T-cell (primary cell): Measurements from ENCODE around the gene KCNMA1. TPM values are rescaled to one million over a fixed set of nuclear protein-coding genes. Genes with fewer than 3 reads are reported as not detected.

Experiments
- ATAC-seq, 4 experiments: fragments of 200-7000 bp in 3 of 4; fragments of 150-1000 bp in 1 of 4; cut with Tn5 transposase; replicated peaks in 1 of 4; 1 replicate in 3 of 4; 2 replicates in 1 of 4; pipeline ENCODE4 v1.10.0; 2021; ENCODE audit warnings: moderate library complexity in 3 of 4, mild to moderate bottlenecking in 2 of 4, moderate number of reproducible peaks in 1 of 4
- CTCF ChIA-PET, 2 donors: fragments of 300-600 bp; sonication (Branson Sonifier 250); formaldehyde crosslinking; loops; one replicate each; lab custom pipeline; 2022; ENCODE audit warnings: antibody characterized with exemption in 2 of 2; lab: Charles Lee
- POLR2A ChIA-PET, 2 donors: fragments of 300-600 bp; sonication (Branson Sonifier 250); formaldehyde crosslinking; loops; one replicate each; lab custom pipeline; 2022; ENCODE audit warnings: antibody characterized with exemption in 2 of 2; lab: Charles Lee
- DNase-seq, 35 experiments: peaks; one replicate each; pipeline versions ENCODE4 v3.0.0 to v3.0.0-alpha.2; 2013 to 2023
- H3K27ac ChIP-seq: one replicate; pipeline ENCODE4 v1.5.1; 2013; ENCODE audit warnings: low read length
- H3K27me3 ChIP-seq, 2 experiments: replicated peaks in 1 of 2; 1 replicate in 1 of 2; 2 replicates in 1 of 2; pipeline versions ENCODE4 v1.6.1 to v1.7.0; 2013; ENCODE audit warnings: low read length in 1 of 2, mixed read lengths in 1 of 2; ENCODE audit not compliant: control insufficient read depth in 2 of 2, insufficient read depth in 2 of 2; ENCODE audit errors: extremely low read depth in 1 of 2
- H3K36me3 ChIP-seq, 2 donors: 1 replicate in 1 of 2; 2 replicates in 1 of 2; pipeline versions ENCODE4 v1.6.1 to v1.7.0; 2013; ENCODE audit warnings: low read length in 1 of 2; ENCODE audit not compliant: control insufficient read depth in 2 of 2, insufficient read depth in 1 of 2; ENCODE audit errors: extremely low read depth in 1 of 2
- H3K4me1 ChIP-seq, 2 experiments: 1 replicate in 1 of 2; 2 replicates in 1 of 2; pipeline versions ENCODE4 v1.6.1 to v1.7.0; 2013; ENCODE audit warnings: low read length in 2 of 2, mixed read lengths in 1 of 2; ENCODE audit not compliant: insufficient read depth in 2 of 2, control insufficient read depth in 1 of 2; ENCODE audit errors: extremely low read depth in 1 of 2
- H3K4me3 ChIP-seq, 2 donors: 1 replicate in 1 of 2; 2 replicates in 1 of 2; pipeline versions ENCODE4 v1.5.1 to v1.7.0; 2013; ENCODE audit warnings: mild to moderate bottlenecking in 2 of 2, low read length in 1 of 2, moderate library complexity in 1 of 2; ENCODE audit not compliant: control insufficient read depth in 1 of 2; ENCODE audit errors: extremely low read depth in 1 of 2
- H3K9me3 ChIP-seq: 2 replicates; pipeline ENCODE4 v1.7.0; 2013
- H3K27ac Mint-ChIP-seq, 2 donors: one replicate each; pipeline ENCODE4 v1.8.0; 2020 to 2021; ENCODE audit warnings: mild to moderate bottlenecking in 2 of 2, mixed read lengths in 2 of 2
- H3K27me3 Mint-ChIP-seq, 2 donors: one replicate each; pipeline ENCODE4 v1.8.0; 2021 to 2022; ENCODE audit warnings: mixed read lengths in 2 of 2
- H3K36me3 Mint-ChIP-seq: one replicate; pipeline ENCODE4 v1.8.0; 2021; ENCODE audit warnings: mixed read lengths
- H3K4me1 Mint-ChIP-seq, 3 donors: one replicate each; pipeline ENCODE4 v1.8.0; 2020 to 2022; ENCODE audit warnings: mixed read lengths in 3 of 3, mild to moderate bottlenecking in 1 of 3
- H3K4me3 Mint-ChIP-seq, 3 donors: one replicate each; pipeline ENCODE4 v1.8.0; 2020 to 2022; ENCODE audit warnings: mild to moderate bottlenecking in 3 of 3, mixed read lengths in 3 of 3, moderate library complexity in 3 of 3
- H3K9me3 Mint-ChIP-seq, 3 donors: one replicate each; pipeline ENCODE4 v1.8.0; 2020 to 2022; ENCODE audit warnings: mixed read lengths in 3 of 3
- WGBS: methylation state at CpG from one replicate; pipeline ENCODE4 v1.1.5; 2013; ENCODE audit warnings: missing lambda C conversion rate; ENCODE audit not compliant: insufficient coverage; 5-methylcytosine and 5-hydroxymethylcytosine counted together
- total RNA-seq, 35 experiments: library from RNA in 6 of 35; stranded (reverse) in 6 of 35; fragments of 120-200 nt in 1 of 35; gene quantifications; one replicate each; pipeline versions ENCODE4 v1.2.1 to v1.2.4 and lab custom pipeline; 2013 to 2026

KCNMA1 gene
- total RNA-seq, 5 donors from 2014 or later (not counting 1 experiment from before 2014, with no cell fraction given) = 0.14 to 1.6 (median 0.60) TPM

- H3K4me1 Mint-ChIP-seq = no peaks in the 10 kb centered on the region
- peaks cover 0 to 17% of the 10 kb centered on the region in 2 experiments for H3K27me3 ChIP-seq
- no peak for ATAC-seq
- H3K9me3 Mint-ChIP-seq = no peaks in the 10 kb centered on the region
- no peak overlapping the region for H3K4me3 ChIP-seq
- H3K4me1 ChIP-seq = no peaks in the 10 kb centered on the region
- no peaks in the 10 kb centered on the region for H3K9me3 ChIP-seq
- no peak overlapping the region for H3K27ac Mint-ChIP-seq
- no peaks in the 10 kb centered on the region for H3K36me3 ChIP-seq
- POLR2A ChIA-PET = no interaction called here
- H3K36me3 Mint-ChIP-seq = no peaks in the 10 kb centered on the region
- H3K27ac ChIP-seq = no peak overlapping the region
- CTCF ChIA-PET = no interaction called here
- DNase-seq = no peak
- H3K4me3 Mint-ChIP-seq = no peak overlapping the region
- peaks cover 0 to 7% of the 10 kb centered on the region in 2 donors for H3K27me3 Mint-ChIP-seq
Measured at GRCh38 chr10:77497748-77498147, 139.9 kb downstream of the KCNMA1 start.

GRCh38 chr10:77496941-77497420, 140.6 kb downstream of the KCNMA1 start:
- CTCF ChIA-PET = interaction anchor here in 1 of 2 donors (0.7 kb wide), 1 partner anchor 292 kb away, joined by 8 read pairs; no protein-coding TSS in a partner anchor
- Histone ChIP-seq H3K36me3 (no peaks in the 10 kb centered on the region), H3K4me3 (no peak overlapping the region), H3K4me1 (no peaks in the 10 kb centered on the region), H3K27ac (no peak overlapping the region), H3K9me3 (no peaks in the 10 kb centered on the region), H3K27me3 (peaks cover 0 to 17% of the 10 kb centered on the region in 2 experiments)
- no peak overlapping the region for H3K27ac Mint-ChIP-seq
- 87% methylated on average over 3 of the region's 3 CpGs for WGBS
- no peak for ATAC-seq
- no peak for DNase-seq
- POLR2A ChIA-PET = no interaction called here
- no peaks in the 10 kb centered on the region for H3K4me1 Mint-ChIP-seq
- H3K27me3 Mint-ChIP-seq = peaks cover 4 to 7% of the 10 kb centered on the region in 2 donors
- H3K36me3 Mint-ChIP-seq = no peaks in the 10 kb centered on the region
- no peaks in the 10 kb centered on the region for H3K9me3 Mint-ChIP-seq
- no peak overlapping the region for H3K4me3 Mint-ChIP-seq

GRCh38 chr10:77494756-77495541, 142.7 kb downstream of the KCNMA1 start:
- ATAC-seq (no peak), DNase-seq (no peak)
- H3K27me3 Mint-ChIP-seq = peaks cover 4 to 5% of the 10 kb centered on the region in 2 donors
- 91% methylated on average over 8 of the region's 12 CpGs for WGBS
- H3K9me3 Mint-ChIP-seq = no peaks in the 10 kb centered on the region
- no peaks in the 10 kb centered on the region for H3K4me1 Mint-ChIP-seq
- POLR2A ChIA-PET = no interaction called here
- CTCF ChIA-PET = no interaction called here
- no peak overlapping the region for H3K27ac Mint-ChIP-seq
- Histone ChIP-seq H3K9me3 (no peaks in the 10 kb centered on the region), H3K27me3 (peaks cover 0 to 11% of the 10 kb centered on the region in 2 experiments), H3K36me3 (no peaks in the 10 kb centered on the region), H3K4me3 (no peak overlapping the region), H3K27ac (no peak overlapping the region), H3K4me1 (no peaks in the 10 kb centered on the region)
- no peak overlapping the region for H3K4me3 Mint-ChIP-seq
- no peaks in the 10 kb centered on the region for H3K36me3 Mint-ChIP-seq

GRCh38 chr10:77494327-77494726, 143.3 kb downstream of the KCNMA1 start:
- H3K9me3 Mint-ChIP-seq = no peaks in the 10 kb centered on the region
- Histone ChIP-seq H3K4me3 (no peak overlapping the region), H3K4me1 (no peaks in the 10 kb centered on the region), H3K27ac (no peak overlapping the region), H3K27me3 (peaks cover 0 to 11% of the 10 kb centered on the region in 2 experiments), H3K9me3 (no peaks in the 10 kb centered on the region), H3K36me3 (no peaks in the 10 kb centered on the region)
- H3K4me3 Mint-ChIP-seq = no peak overlapping the region
- no peaks in the 10 kb centered on the region for H3K4me1 Mint-ChIP-seq
- DNase-seq (no peak), ATAC-seq (no peak)
- H3K27me3 Mint-ChIP-seq = peaks cover 4 to 5% of the 10 kb centered on the region in 2 donors
- H3K27ac Mint-ChIP-seq = no peak overlapping the region
- POLR2A ChIA-PET = no interaction called here
- 76% methylated on average over 3 of the region's 6 CpGs for WGBS
- CTCF ChIA-PET = no interaction called here
- no peaks in the 10 kb centered on the region for H3K36me3 Mint-ChIP-seq

GRCh38 chr10:77493851-77494261, 143.8 kb downstream of the KCNMA1 start:
- Histone ChIP-seq H3K9me3 (no peaks in the 10 kb centered on the region), H3K4me3 (no peak overlapping the region), H3K27me3 (peaks cover 0 to 11% of the 10 kb centered on the region in 2 experiments), H3K4me1 (no peaks in the 10 kb centered on the region), H3K27ac (no peak overlapping the region), H3K36me3 (no peaks in the 10 kb centered on the region)
- ChIA-PET POLR2A (no interaction called here), CTCF (no interaction called here)
- Mint-ChIP-seq H3K9me3 (no peaks in the 10 kb centered on the region), H3K4me1 (no peaks in the 10 kb centered on the region), H3K36me3 (no peaks in the 10 kb centered on the region), H3K27ac (no peak overlapping the region), H3K4me3 (no peak overlapping the region), H3K27me3 (peaks cover 4 to 5% of the 10 kb centered on the region in 2 donors)
- ATAC-seq = no peak
- 54% methylated on average over 2 of the region's 8 CpGs for WGBS
- no peak for DNase-seq

GRCh38 chr10:77493239-77493806, 144.3 kb downstream of the KCNMA1 start:
- Mint-ChIP-seq H3K27ac (no peak overlapping the region), H3K36me3 (no peaks in the 10 kb centered on the region), H3K4me3 (no peak overlapping the region), H3K9me3 (no peaks in the 10 kb centered on the region), H3K4me1 (no peaks in the 10 kb centered on the region), H3K27me3 (peaks cover 4 to 5% of the 10 kb centered on the region in 2 donors)
- H3K27me3 ChIP-seq = peaks cover 0 to 11% of the 10 kb centered on the region in 2 experiments
- POLR2A ChIA-PET = no interaction called here
- no peaks in the 10 kb centered on the region for H3K36me3 ChIP-seq
- H3K4me1 ChIP-seq = no peaks in the 10 kb centered on the region
- no peak for DNase-seq
- 80% methylated on average over 9 of the region's 13 CpGs for WGBS
- H3K9me3 ChIP-seq = no peaks in the 10 kb centered on the region
- ATAC-seq = no peak
- CTCF ChIA-PET = no interaction called here
- no peak overlapping the region for H3K4me3 ChIP-seq
- H3K27ac ChIP-seq = no peak overlapping the region
